OCI-LY7 (cell line): ENCODE measurements around the gene EGFR.

ENCODE experiments used
- EZH2phosphoT487 ChIP-seq: fragments of 200-600 bp; sonication (generic); IDR thresholded peaks from 2 replicates; pipeline ENCODE4 v1.6.1; 2018; ENCODE audit warnings: low read depth, borderline replicate concordance, mild to moderate bottlenecking, mixed run types, antibody characterized with exemption, low read length, moderate library complexity, mixed read lengths
- TF ChIP-seq, protein P1 (sequence below): fragments of 200-600 bp; sonication (generic); conservative IDR thresholded peaks from 2 replicates; pipeline ENCODE4 v1.5.1; 2014; ENCODE audit warnings: mild to moderate bottlenecking, antibody characterized with exemption, low read length, moderate library complexity, mixed read lengths

DNA sequence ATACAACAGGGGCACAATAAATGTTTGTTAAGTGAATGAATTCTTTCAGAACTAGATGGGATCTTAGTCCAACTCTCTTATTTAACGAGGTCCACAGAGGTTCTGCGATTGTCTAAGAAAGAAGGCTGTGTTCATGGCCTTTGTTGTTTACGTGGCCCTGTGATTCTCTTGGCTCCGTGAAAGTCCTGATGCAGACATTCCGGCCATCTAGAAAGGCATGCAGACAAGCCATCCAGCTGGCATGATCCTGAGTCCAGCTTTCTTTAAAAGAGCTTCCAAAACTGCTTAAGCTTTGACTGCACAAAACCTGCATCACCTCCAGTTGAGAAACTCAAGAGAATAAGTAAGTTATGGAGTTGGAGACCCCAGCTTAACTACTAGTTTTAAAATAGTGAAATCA is 26.0 kb downstream of the EGFR start:
- TF ChIP-seq, protein P1, sequence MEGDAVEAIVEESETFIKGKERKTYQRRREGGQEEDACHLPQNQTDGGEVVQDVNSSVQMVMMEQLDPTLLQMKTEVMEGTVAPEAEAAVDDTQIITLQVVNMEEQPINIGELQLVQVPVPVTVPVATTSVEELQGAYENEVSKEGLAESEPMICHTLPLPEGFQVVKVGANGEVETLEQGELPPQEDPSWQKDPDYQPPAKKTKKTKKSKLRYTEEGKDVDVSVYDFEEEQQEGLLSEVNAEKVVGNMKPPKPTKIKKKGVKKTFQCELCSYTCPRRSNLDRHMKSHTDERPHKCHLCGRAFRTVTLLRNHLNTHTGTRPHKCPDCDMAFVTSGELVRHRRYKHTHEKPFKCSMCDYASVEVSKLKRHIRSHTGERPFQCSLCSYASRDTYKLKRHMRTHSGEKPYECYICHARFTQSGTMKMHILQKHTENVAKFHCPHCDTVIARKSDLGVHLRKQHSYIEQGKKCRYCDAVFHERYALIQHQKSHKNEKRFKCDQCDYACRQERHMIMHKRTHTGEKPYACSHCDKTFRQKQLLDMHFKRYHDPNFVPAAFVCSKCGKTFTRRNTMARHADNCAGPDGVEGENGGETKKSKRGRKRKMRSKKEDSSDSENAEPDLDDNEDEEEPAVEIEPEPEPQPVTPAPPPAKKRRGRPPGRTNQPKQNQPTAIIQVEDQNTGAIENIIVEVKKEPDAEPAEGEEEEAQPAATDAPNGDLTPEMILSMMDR, result no peak
- TF ChIP-seq EZH2phosphoT487, result no peak
